Astrocyte (in vitro differentiated cells and primary cell): ENCODE measurements around the gene HLA-DPB1. TPM values are rescaled to one million over a fixed set of nuclear protein-coding genes. Genes with fewer than 3 reads are reported as not detected.

Experiments
- DNase-seq: peaks from one replicate; pipeline ENCODE4 v3.0.0-alpha.2; 2010; ENCODE audit warnings: low read depth
- FAIRE-seq: peaks from 2 replicates; lab custom pipeline; 2011; peaks lifted over from hg19 to GRCh38; lab: Jason Lieb, UNC
- H2AFZ ChIP-seq: 2 replicates; pipeline ENCODE4 v1.6.0; 2012; ENCODE audit warnings: low read depth, low read length, inconsistent platforms
- H3K27ac ChIP-seq: 2 replicates; pipeline ENCODE4 v1.5.1; 2011; ENCODE audit warnings: low read depth, low read length, inconsistent platforms
- H3K27me3 ChIP-seq: 2 replicates; pipeline ENCODE4 v1.6.0; 2011; ENCODE audit warnings: low read length, inconsistent platforms; ENCODE audit not compliant: insufficient read depth
- H3K36me3 ChIP-seq: 2 replicates; pipeline ENCODE4 v1.5.1; 2011; ENCODE audit warnings: low read length, inconsistent platforms; ENCODE audit not compliant: insufficient read depth
- H3K4me1 ChIP-seq: 2 replicates; pipeline ENCODE4 v1.5.1; 2011; ENCODE audit warnings: low read length, inconsistent platforms; ENCODE audit not compliant: insufficient read depth
- H3K4me2 ChIP-seq: 2 replicates; pipeline ENCODE4 v1.6.0; 2012; ENCODE audit warnings: low read length, inconsistent platforms
- H3K4me3 ChIP-seq: 2 replicates; pipeline ENCODE4 v1.5.1; 2011; ENCODE audit warnings: low read depth, mild to moderate bottlenecking, low read length, inconsistent platforms; ENCODE audit not compliant: insufficient read depth
- H3K79me2 ChIP-seq: 2 replicates; pipeline ENCODE4 v1.6.0; 2012; ENCODE audit warnings: mild to moderate bottlenecking, low read length, inconsistent platforms; ENCODE audit not compliant: insufficient read depth
- H3K9ac ChIP-seq: 2 replicates; pipeline ENCODE4 v1.6.0; 2012; ENCODE audit warnings: mild to moderate bottlenecking, low read length, inconsistent platforms
- H3K9me3 ChIP-seq: 2 replicates; pipeline ENCODE4 v1.5.1; 2012; ENCODE audit warnings: low read depth, mild to moderate bottlenecking, low read length, inconsistent platforms; ENCODE audit not compliant: insufficient read depth
- H4K20me1 ChIP-seq: 2 replicates; pipeline ENCODE4 v1.6.0; 2012; ENCODE audit warnings: low read length, inconsistent platforms; ENCODE audit not compliant: insufficient read depth
- H3K27ac Mint-ChIP-seq: one replicate; pipeline ENCODE4 v1.8.0; 2021; ENCODE audit warnings: mild to moderate bottlenecking, mixed read lengths; ENCODE audit not compliant: unreplicated experiment
- H3K27me3 Mint-ChIP-seq: one replicate; pipeline ENCODE4 v1.8.0; 2021; ENCODE audit warnings: low read depth, mixed read lengths; ENCODE audit not compliant: unreplicated experiment
- H3K36me3 Mint-ChIP-seq: one replicate; pipeline ENCODE4 v1.8.0; 2021; ENCODE audit warnings: low read depth, mixed read lengths; ENCODE audit not compliant: unreplicated experiment
- H3K4me1 Mint-ChIP-seq: one replicate; pipeline ENCODE4 v1.8.0; 2021; ENCODE audit warnings: low read depth, mixed read lengths; ENCODE audit not compliant: unreplicated experiment
- H3K4me3 Mint-ChIP-seq: one replicate; pipeline ENCODE4 v1.8.0; 2021; ENCODE audit warnings: mild to moderate bottlenecking, moderate library complexity, mixed read lengths; ENCODE audit not compliant: unreplicated experiment
- H3K9me3 Mint-ChIP-seq: one replicate; pipeline ENCODE4 v1.8.0; 2021; ENCODE audit warnings: mild to moderate bottlenecking, mixed read lengths; ENCODE audit not compliant: unreplicated experiment
- EZH2 ChIP-seq: IDR thresholded peaks from 2 replicates; pipeline ENCODE4 v1.6.1; 2012; ENCODE audit warnings: mild to moderate bottlenecking, low read length, inconsistent platforms; ENCODE audit not compliant: insufficient read depth
- total RNA-seq: library from RNA; stranded (reverse); gene quantifications from 2 replicates; pipeline ENCODE4 v1.2.1, GENCODE V29; 2021
- TF ChIP-seq, protein P1 (sequence below): IDR thresholded peaks from 2 replicates; pipeline ENCODE4 v1.5.1; 2011; ENCODE audit warnings: low read depth, mild to moderate bottlenecking, inconsistent platforms, low read length, moderate library complexity; ENCODE audit not compliant: insufficient read depth

Gene HLA-DPB1
- total RNA-seq, 1 donor from 2014 or later, result 3.4 TPM

- H2AFZ ChIP-seq, result no peak overlapping the region
- H3K27me3 ChIP-seq, result peaks cover 23% of the 10 kb centered on the region
- H3K27ac ChIP-seq, result no peak overlapping the region
- H3K36me3 ChIP-seq, result no peaks in the 10 kb centered on the region
- H3K9me3 ChIP-seq, result no peaks in the 10 kb centered on the region
- no peak overlapping the region for H3K27ac Mint-ChIP-seq
- no peaks in the 10 kb centered on the region for H4K20me1 ChIP-seq
- H3K9ac ChIP-seq, result no peak overlapping the region
- no peaks in the 10 kb centered on the region for H3K79me2 ChIP-seq
- no peak overlapping the region for H3K4me3 ChIP-seq
- TF ChIP-seq, protein P1, sequence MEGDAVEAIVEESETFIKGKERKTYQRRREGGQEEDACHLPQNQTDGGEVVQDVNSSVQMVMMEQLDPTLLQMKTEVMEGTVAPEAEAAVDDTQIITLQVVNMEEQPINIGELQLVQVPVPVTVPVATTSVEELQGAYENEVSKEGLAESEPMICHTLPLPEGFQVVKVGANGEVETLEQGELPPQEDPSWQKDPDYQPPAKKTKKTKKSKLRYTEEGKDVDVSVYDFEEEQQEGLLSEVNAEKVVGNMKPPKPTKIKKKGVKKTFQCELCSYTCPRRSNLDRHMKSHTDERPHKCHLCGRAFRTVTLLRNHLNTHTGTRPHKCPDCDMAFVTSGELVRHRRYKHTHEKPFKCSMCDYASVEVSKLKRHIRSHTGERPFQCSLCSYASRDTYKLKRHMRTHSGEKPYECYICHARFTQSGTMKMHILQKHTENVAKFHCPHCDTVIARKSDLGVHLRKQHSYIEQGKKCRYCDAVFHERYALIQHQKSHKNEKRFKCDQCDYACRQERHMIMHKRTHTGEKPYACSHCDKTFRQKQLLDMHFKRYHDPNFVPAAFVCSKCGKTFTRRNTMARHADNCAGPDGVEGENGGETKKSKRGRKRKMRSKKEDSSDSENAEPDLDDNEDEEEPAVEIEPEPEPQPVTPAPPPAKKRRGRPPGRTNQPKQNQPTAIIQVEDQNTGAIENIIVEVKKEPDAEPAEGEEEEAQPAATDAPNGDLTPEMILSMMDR, result no peak
- TF ChIP-seq EZH2, result no peak
- no peaks in the 10 kb centered on the region for H3K4me1 ChIP-seq
- no peaks in the 10 kb centered on the region for H3K4me1 Mint-ChIP-seq
- FAIRE-seq (no peak), DNase-seq (no peak)
- peaks cover 12% of the 10 kb centered on the region for H3K9me3 Mint-ChIP-seq
- H3K36me3 Mint-ChIP-seq, result no peaks in the 10 kb centered on the region
- H3K4me2 ChIP-seq, result no peak overlapping the region
- peaks cover 48% of the 10 kb centered on the region for H3K27me3 Mint-ChIP-seq
- H3K4me3 Mint-ChIP-seq, result no peak overlapping the region
Measured at GRCh38 chr6:33107641-33108040, 31.9 kb downstream of the HLA-DPB1 start.

DNA sequence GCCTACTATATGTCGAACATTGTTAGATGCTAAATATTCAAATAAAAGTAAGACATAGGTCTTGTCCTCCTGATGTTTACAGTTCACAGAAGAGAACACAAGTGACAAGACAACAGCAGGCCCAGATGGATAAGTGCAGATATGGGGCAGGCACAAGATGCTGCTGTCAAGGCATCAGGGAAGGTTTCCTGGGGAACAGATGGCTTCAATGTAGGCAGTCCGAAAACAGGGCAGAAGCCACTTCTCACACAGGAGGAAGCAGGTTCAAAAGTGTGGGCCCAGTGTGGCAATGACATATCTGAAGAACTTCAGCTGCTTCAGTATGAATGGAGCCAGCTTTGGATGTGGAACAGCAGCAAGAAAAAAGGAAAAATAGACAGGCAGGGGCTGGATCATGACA, 32.5 kb downstream of the HLA-DPB1 start:
- Mint-ChIP-seq H3K27ac (no peak overlapping the region), H3K4me1 (no peaks in the 10 kb centered on the region), H3K36me3 (no peaks in the 10 kb centered on the region), H3K4me3 (no peak overlapping the region), H3K9me3 (peaks cover 12% of the 10 kb centered on the region), H3K27me3 (peaks cover 53% of the 10 kb centered on the region)
- no peaks in the 10 kb centered on the region for H3K9me3 ChIP-seq
- peaks cover 23% of the 10 kb centered on the region for H3K27me3 ChIP-seq
- no peak overlapping the region for H3K9ac ChIP-seq
- TF ChIP-seq EZH2, result no peak
- TF ChIP-seq, protein P1, result no peak
- H3K4me2 ChIP-seq, result no peak overlapping the region
- DNase-seq (no peak), FAIRE-seq (no peak)
- no peaks in the 10 kb centered on the region for H4K20me1 ChIP-seq
- no peak overlapping the region for H3K4me3 ChIP-seq
- no peak overlapping the region for H3K27ac ChIP-seq
- no peak overlapping the region for H2AFZ ChIP-seq
- H3K4me1 ChIP-seq, result no peaks in the 10 kb centered on the region
- no peaks in the 10 kb centered on the region for H3K79me2 ChIP-seq
- no peaks in the 10 kb centered on the region for H3K36me3 ChIP-seq

GRCh38 chr6:33112148-33112547, 36.4 kb downstream of the HLA-DPB1 start:
- Mint-ChIP-seq H3K4me3 (no peak overlapping the region), H3K27ac (no peak overlapping the region), H3K27me3 (peaks cover 70% of the 10 kb centered on the region), H3K4me1 (peaks cover 4% of the 10 kb centered on the region), H3K9me3 (no peaks in the 10 kb centered on the region), H3K36me3 (no peaks in the 10 kb centered on the region)
- Histone ChIP-seq H3K4me2 (no peak overlapping the region), H3K36me3 (no peaks in the 10 kb centered on the region), H4K20me1 (no peaks in the 10 kb centered on the region), H3K27ac (no peak overlapping the region), H3K9me3 (no peaks in the 10 kb centered on the region), H3K27me3 (peaks cover 47% of the 10 kb centered on the region), H3K4me3 (no peak overlapping the region), H2AFZ (no peak overlapping the region), H3K79me2 (no peaks in the 10 kb centered on the region), H3K9ac (no peak overlapping the region), H3K4me1 (no peaks in the 10 kb centered on the region)
- no peak for FAIRE-seq
- TF ChIP-seq, protein P1, result no peak
- no peak for TF ChIP-seq EZH2
- DNase-seq, result peak; percentile 37
